MM.1S (cell line): ENCODE results near the gene PREX1.

ENCODE experiments used
- CTCF ChIP-seq: fragments of 300-600 bp; sonication (generic); IDR thresholded peaks from 2 replicates; pipeline ENCODE4 v1.5.1; 2016; ENCODE audit warnings: antibody characterized with exemption, low read length, mixed read lengths
- EZH2 ChIP-seq: fragments of 300-600 bp; sonication (generic); optimal IDR thresholded peaks from 2 replicates; pipeline ENCODE3; 2017; ENCODE audit warnings: low read depth, mild to moderate bottlenecking, antibody characterized with exemption, low read length, mixed read lengths

GRCh38 chr20:48661575-48662455 lies 166.0 kb downstream of the PREX1 start:
- TF ChIP-seq CTCF = no peak
- no peak for TF ChIP-seq EZH2
